Stimulated activated CD8-positive, alpha-beta memory T cell treated with anti-CD3 and anti-CD28 coated beads, Interleukin-7, amount 100 ng/mL, for 48 hours (primary cell): ENCODE results near the gene PPHLN1.
A peak's percentile ranks its signal among the peaks of the same experiment; 100 is the strongest.

ENCODE experiments used
- DNase-seq, 2 donors: peaks; one replicate each; pipeline ENCODE4 v3.0.0-alpha.2; 2020; ENCODE audit warnings: low read depth in 1 of 2; ENCODE audit errors: extremely low read depth in 1 of 2

The PPHLN1 gene, protein sequence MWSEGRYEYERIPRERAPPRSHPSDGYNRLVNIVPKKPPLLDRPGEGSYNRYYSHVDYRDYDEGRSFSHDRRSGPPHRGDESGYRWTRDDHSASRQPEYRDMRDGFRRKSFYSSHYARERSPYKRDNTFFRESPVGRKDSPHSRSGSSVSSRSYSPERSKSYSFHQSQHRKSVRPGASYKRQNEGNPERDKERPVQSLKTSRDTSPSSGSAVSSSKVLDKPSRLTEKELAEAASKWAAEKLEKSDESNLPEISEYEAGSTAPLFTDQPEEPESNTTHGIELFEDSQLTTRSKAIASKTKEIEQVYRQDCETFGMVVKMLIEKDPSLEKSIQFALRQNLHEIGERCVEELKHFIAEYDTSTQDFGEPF

DNA sequence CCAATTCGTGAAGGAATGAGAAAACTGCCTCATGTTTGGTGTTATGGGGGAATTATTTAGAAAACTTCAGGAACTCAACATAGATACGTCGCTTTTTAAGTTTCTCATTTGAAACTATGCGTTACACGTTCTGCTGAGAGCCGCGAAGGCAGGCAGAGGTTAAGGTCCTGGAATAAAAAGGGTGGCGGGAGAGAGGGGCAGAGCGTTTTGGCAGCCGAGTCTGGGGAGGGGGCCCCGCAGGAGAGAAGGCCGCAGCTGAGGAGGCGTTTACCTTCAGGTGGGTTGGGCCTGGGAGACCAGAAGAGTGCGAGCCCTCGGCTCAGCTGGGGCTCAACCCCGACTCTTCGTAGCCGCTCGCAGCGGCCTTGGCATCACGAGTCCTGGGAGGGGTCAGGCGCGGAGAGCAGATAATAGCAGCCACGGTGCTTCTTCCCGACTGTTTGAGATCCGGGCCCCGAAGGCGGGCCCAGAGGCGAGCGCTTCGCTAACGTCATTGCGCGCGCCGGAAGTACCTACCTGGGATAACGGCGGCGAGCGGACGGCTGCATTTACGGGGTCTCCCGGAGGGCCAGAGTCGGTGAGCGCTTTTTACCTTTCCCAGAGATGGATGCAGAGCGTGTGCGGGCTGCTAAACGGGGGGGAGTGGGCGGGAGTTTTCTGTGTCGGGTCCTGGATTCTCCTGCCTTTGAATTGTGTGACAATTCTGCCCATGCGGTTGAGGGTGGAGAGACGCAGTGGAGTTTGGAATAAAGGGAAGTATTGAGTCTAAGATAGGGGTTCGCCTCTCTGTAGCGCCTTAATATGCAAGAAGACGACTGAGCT is at the start of gene PPHLN1, which contains the start of gene ZCRB1:
Gene PPHLN1, plus strand, starts transcription at position 515 of the 822 bp plus-strand sequence. CDS start 9,736 bp downstream, outside the sequence.
Gene ZCRB1, minus strand, starts transcription at position 442 of the 822 bp plus-strand sequence. CDS start 1,992 bp downstream, outside the sequence.
- peak; percentile 59 to 73 for DNase-seq

DNA sequence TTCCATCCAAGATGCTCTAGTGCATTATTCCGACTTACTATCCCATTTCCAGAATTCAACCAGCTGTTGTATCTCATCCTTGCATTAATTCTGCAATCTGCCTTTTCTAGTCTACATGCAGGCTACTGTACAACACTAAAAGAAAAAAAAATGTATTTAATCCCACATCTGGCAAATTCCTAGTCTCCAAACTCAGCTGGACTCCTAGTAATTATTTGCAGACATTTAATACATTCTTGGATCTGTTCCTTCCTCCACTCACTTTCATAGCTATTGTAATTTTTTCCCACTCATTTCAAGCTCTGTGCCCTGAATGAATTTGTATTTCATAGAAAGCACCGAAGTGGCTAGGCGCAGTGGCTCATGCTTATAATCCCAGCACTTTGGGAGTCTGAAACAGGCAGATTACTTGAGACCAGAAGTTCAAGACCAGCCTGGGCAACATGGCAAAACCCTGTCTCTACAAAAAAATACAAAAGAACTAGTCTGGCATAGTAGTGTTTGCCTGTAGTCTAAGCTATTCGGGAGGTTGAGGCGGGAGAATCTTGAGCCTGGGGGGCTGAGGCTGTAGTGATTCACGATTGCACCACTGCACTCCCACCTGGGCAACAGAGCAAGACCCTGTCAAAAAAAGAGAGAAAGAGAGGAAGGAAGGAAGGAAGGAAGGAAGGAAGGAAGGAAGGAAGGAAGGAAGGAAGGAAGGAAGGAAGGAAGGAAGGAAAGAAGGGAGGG is 48.4 kb upstream of the PPHLN1 start:
- DNase-seq = no peak

DNA sequence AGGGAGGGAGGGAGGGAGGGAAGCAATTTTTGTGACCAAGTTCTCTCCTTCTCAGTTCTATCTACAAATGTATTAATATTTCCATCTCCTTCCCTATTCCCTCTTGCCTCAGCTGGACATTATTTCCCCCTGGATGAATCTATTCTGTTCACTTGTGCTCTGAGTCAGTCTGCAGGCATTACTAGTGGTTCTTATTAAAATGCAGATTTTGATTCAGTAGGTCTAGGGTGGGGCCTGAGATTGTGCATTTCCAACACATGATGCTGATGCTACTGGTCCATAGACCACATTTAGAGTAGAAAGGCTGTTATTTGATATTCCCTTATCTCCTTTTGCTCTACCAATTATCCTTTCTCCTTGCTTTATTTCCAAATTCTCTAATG is 47.8 kb upstream of the PPHLN1 start:
- no peak for DNase-seq

DNA sequence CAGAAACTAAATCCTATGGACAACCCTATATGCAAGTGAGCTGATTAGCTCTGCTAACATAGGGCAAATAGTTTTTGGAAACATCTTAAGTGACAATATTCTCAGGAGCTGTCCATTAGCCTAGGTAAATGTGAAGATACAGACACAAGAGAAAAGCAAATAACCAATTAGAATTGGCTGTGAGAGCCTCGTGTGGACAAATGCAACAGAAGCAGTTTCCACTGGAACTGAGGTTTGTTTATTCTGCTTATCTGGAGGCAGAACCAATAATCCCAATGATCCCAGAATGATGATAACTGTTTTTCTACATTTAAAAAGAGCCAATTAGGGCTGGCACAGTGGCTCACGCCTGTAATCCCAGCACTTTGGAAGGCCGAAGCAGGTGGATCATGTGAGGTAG is 44.7 kb upstream of the PPHLN1 start:
- no peak for DNase-seq

GRCh38 chr12:42281844-42282243 is 44.1 kb upstream of the PPHLN1 start:
- no peak for DNase-seq

DNA sequence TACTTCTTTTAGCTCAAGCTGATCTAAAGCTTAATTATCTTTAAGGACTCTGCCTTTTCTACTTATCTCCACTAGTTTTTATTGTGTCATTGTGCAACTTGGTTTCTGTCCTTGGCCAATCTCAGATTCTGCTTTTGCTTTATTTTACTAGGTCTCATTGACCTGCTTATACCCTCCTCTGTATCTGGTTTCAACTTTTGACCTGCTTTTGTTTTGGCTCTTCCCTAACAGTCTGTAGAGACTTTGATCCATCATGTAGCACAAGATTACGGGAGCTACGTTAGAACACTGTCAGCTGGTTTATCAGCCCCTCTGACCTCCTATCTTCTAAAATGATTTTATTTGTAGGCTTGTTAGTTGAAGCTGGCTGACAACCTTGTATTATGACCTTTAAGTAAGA is 43.7 kb upstream of the PPHLN1 start:
- no peak for DNase-seq

- no peak for DNase-seq
Measured at GRCh38 chr12:42283739-42284138, 42.2 kb upstream of the PPHLN1 start.

GRCh38 chr12:42284157-42284556 is 41.8 kb upstream of the PPHLN1 start:
- no peak for DNase-seq

DNA sequence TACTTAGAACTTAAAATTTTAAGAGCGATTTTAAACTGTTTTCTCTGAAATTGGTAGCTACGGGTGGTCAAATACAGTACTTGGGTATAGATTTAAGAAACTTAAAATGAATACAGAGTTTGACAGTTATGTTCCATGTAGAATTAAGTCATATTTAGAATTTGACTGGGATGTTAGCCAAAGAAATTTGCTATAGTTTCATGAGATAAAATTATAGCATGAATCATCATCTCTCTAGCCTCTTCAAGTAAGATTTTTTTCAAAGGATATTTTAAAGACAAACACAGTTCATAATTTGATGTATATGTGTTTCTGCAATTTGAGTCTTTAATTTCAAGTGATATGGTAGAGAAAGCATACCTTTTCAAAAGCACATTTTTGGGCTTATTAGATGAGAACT is 41.1 kb upstream of the PPHLN1 start:
- no peak for DNase-seq

GRCh38 chr12:42285431-42285830 is 40.5 kb upstream of the PPHLN1 start:
- DNase-seq = no peak

DNA sequence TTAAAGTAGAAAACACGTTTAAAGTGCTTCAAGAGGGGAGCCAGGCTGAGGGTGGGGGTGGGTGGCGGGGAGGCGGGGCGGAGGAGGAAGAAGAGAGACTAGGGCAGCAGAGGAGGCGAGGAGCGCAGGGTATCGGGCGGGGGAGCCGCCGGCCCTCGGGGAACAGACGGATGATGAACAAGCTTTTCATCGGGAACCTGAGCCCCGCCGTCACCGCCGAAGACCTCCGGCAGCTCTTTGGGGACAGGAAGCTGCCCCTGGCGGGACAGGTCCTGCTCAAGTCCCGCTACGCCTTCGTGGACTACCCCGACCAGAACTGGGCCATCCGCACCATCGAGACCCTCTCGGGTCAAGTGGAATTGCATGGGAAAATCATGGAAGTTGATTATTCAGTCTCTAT is 39.2 kb upstream of the PPHLN1 start:
- DNase-seq = no peak

DNA sequence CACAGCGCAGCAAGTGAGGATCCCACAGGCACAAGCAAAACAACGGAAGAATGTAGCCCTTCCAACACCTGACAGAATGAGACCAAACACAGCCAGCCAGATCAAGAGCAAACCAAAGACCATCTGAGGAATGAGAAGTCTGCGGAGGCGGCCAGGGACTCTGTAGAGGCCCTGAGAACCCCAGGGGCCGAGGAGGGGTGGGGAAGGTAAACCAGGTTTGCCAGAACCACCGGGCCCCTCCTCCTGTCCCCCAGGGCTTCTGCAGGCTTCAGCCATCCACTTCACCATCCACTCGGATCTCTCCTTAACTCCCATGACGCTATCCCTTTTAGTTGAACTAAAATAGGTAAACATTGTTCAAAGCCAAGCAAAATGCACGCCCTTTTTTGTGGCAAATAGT is 37.4 kb upstream of the PPHLN1 start:
- no peak for DNase-seq

- no peak for DNase-seq
Measured at GRCh38 chr12:42291680-42292079, 34.3 kb upstream of the PPHLN1 start.

DNA sequence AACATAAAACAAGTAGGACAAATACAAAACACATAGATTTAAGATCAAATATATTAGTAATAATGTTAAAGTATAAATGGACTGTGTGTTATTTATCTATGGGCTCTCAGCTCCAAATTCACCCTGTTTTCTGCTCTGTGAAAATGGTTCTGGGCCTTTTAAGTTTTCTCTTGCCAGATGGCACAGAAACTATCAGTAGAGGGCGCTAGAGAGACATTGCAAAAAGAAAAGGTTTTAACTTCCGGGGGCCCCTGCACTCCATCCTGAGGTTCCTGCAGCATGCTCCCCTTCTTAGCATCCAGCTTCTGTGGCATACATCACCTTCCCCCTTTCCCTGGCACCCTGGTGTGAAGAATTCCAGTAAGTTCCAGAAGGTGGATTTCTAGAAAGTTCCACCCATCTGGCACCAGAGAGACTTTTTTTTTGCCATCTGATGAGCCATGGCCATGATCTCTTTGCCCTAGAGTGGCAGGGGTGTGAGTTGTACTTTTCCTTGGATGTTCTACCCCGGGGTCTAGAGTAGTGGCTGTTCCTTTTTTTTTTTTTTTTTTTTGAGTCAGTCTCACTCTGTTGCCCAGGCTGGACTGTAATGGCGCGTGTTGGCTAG is 29.4 kb upstream of the PPHLN1 start:
- DNase-seq = no peak

DNA sequence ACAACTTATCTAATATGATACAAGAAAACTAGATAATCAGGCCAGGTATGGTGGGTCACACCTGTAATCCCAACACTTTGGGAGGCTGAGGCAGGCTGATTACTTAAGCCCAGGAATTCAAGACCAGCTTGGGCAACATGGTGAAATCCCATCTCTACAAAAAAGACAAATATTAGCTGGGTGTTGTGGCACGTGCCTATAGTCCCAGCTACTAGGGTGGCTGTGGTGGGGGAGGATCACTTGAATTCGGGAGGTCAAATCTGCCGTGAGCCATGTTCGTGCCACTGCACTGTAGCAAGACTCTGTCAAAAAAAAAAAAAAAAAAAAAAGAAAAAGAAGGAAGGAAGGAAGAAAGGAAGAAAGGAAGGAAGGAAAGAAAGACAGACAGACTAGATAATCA is 27.1 kb upstream of the PPHLN1 start:
- no peak for DNase-seq

DNA sequence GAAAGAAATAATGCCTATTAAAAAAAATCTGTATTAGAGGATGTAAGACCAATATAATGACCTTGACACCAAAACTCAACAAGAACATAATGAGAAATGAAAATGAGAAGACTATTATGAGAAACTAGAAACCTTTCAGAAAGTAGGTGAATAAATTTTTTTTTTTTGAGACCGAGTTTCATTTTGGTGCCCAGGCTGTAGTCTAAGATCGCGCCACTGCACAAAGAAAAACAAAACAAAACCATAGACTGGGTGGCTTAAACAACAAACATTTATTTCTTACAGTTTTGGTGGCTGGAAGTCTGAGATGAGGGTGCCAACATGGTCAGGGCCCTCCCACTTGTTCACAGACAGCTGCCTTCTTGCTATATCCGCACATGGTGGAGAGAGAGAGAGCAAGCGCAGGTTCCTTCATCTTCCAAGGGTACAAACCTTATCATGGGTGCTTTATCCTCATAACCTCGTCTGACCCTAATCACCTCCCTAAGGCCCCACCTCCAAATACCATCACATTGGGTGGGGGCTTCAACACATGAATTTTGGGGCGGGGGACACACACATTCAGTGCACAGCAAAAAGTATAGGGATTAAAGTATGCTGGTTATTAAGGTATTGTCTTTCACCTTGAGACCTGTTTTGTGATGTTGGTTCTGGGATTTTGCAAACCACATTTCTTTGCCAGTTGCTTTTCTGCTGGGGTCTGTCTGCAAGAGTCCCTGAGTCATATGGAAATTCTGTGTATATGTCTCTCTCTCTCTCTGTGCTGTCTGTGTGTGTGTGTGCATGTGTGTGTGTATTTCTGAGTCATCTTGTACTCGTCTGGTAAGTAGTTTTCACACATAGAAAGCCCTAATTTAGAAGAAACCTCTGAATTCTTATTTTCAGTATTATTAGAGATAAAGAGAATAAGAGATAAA is 26.3 kb upstream of the PPHLN1 start:
- DNase-seq = peak; percentile 20 to 57

GRCh38 chr12:42306297-42306696 is 19.7 kb upstream of the PPHLN1 start:
- DNase-seq = no peak

DNA sequence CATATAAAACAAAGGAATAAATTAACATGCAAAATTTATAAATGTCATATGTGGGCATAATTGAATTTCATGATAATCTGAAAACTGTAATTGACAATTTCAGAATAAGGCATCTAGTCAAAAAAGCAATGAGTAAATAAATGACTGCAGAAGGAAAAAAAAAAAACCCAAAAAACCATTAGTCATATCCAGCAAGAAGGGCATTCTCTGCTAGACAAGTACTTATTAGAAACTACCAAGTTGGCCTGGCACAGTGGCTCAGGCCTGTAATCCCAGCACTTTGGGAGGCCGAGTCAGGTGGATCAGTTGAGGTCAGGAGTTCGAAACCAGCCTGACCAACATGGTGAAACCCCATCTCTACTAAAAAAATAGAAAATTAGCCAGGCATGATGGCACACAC is 17.6 kb upstream of the PPHLN1 start:
- DNase-seq = no peak

DNA sequence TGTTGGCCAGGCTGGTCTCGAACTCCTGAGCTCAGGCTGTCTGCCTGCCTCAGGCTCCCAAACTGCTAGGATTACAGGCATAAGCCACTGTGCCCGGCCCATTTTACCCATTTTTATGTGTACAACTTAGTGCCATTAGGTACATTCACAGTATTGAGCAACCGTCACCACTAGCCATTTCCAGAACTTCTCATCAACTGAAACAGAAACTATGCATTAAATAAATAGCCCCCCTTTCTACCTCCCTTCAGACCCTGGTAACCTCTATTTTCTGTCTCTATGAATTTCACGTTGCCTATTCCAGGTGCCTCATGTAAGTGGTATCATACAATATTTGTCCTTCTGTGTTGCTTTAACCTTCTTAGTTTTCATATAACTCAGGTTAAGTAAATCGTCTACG is 16.0 kb upstream of the PPHLN1 start:
- no peak for DNase-seq

- DNase-seq = no peak
Measured at GRCh38 chr12:42315108-42315507, 10.9 kb upstream of the PPHLN1 start.
